K562 (cell line): ENCODE results near the gene ID2. TPM values are rescaled to one million over a fixed set of nuclear protein-coding genes. Genes with fewer than 3 reads are reported as not detected.

Source experiments
- ARHGAP35 ChIP-seq: fragments of 450-650 bp; IDR thresholded peaks from 2 replicates; pipeline ENCODE4 v1.6.1; 2018; ENCODE audit not compliant: partially characterized antibody
- ATF7 ChIP-seq: fragments of 450-650 bp; IDR thresholded peaks from 2 replicates; pipeline ENCODE4 v1.7.1; 2014; ENCODE audit warnings: mild to moderate bottlenecking, moderate library complexity
- CBX5 ChIP-seq: IDR thresholded peaks from 2 replicates; pipeline ENCODE4 v1.6.1; 2014; ENCODE audit warnings: low read depth, borderline replicate concordance
- CREM ChIP-seq: IDR thresholded peaks from 2 replicates; pipeline ENCODE4 v1.6.1; 2014; ENCODE audit warnings: antibody characterized with exemption, low read depth
- ETS1 ChIP-seq: conservative IDR thresholded peaks from 2 replicates; pipeline ENCODE4 v1.6.1; 2011; ENCODE audit warnings: low read depth, mild to moderate bottlenecking, low read length; ENCODE audit not compliant: control insufficient read depth
- ETV1 ChIP-seq: fragments of 450-650 bp; conservative IDR thresholded peaks from 2 replicates; pipeline ENCODE4 v1.6.1; 2016; ENCODE audit warnings: missing genetic modification characterization, control low read depth, low read depth, missing compliant biosample characterization
- FOXJ3 ChIP-seq: sonication (generic); formaldehyde crosslinking; IDR thresholded peaks from 2 replicates; pipeline ENCODE4 v1.4.0; 2020; ENCODE audit warnings: mild to moderate bottlenecking, missing genetic modification reagents
- FOXK1 ChIP-seq: sonication (generic); formaldehyde crosslinking; IDR thresholded peaks from 2 replicates; pipeline ENCODE4 v1.8.0; 2022; ENCODE audit warnings: missing genetic modification reagents, mild to moderate bottlenecking, borderline replicate concordance
- FOXP1 ChIP-seq: sonication (generic); formaldehyde crosslinking; IDR thresholded peaks from 2 replicates; pipeline ENCODE4 v1.8.0; 2022; ENCODE audit warnings: mild to moderate bottlenecking, missing genetic modification reagents
- GATAD2B ChIP-seq: fragments of 450-650 bp; IDR thresholded peaks from 2 replicates; pipeline ENCODE4 v1.6.1; 2017; ENCODE audit warnings: mild to moderate bottlenecking, borderline replicate concordance
- HMGN3 ChIP-seq: IDR thresholded peaks from 2 replicates; pipeline ENCODE4 v1.6.1; 2011; ENCODE audit warnings: borderline replicate concordance, low read depth, mild to moderate bottlenecking, mixed read lengths, low read length; ENCODE audit not compliant: insufficient read length; ENCODE audit errors: extremely low read depth
- KDM5B ChIP-seq: fragments of 200-600 bp; sonication (generic); IDR thresholded peaks from 2 replicates; pipeline ENCODE4 v1.6.1; 2012; ENCODE audit warnings: low read depth, mild to moderate bottlenecking, moderate library complexity, low read length, control low read depth, inconsistent platforms; ENCODE audit not compliant: insufficient replicate concordance
- LARP7 ChIP-seq: fragments of 450-650 bp; IDR thresholded peaks from 2 replicates; pipeline ENCODE4 v1.6.1; 2016
- MAFG ChIP-seq: fragments of 450-650 bp; conservative IDR thresholded peaks from 2 replicates; pipeline ENCODE4 v1.6.1; 2016; ENCODE audit warnings: missing genetic modification characterization, missing compliant biosample characterization
- NR4A1 ChIP-seq, 2 experiments: fragments of 250-450 bp in 1 of 2; fragments of 450-650 bp in 1 of 2; sonication (Bioruptor Pico) in 1 of 2; IDR thresholded peaks; 2 replicates each; pipeline versions ENCODE4 v1.4.0 to v1.6.1; 2016 to 2020; ENCODE audit warnings: mild to moderate bottlenecking in 2 of 2, missing compliant biosample characterization in 1 of 2, missing genetic modification characterization in 1 of 2, moderate library complexity in 1 of 2
- PTRF ChIP-seq: fragments of 450-650 bp; IDR thresholded peaks from 2 replicates; pipeline ENCODE4 v1.6.1; 2016; ENCODE audit warnings: mild to moderate bottlenecking, missing genetic modification characterization, missing compliant biosample characterization
- RBBP5 ChIP-seq: fragments of 200-600 bp; sonication (generic); IDR thresholded peaks from 2 replicates; pipeline ENCODE4 v1.6.1; 2012; ENCODE audit warnings: borderline replicate concordance, mild to moderate bottlenecking, low read length, control low read depth, inconsistent platforms; ENCODE audit not compliant: insufficient read depth, poor library complexity, severe bottlenecking
- SMAD4 ChIP-seq: fragments of 250-450 bp; sonication (Bioruptor Pico); conservative IDR thresholded peaks from 2 replicates; pipeline ENCODE4 v1.8.0; 2021; ENCODE audit warnings: inconsistent platforms, mild to moderate bottlenecking, moderate library complexity
- TBP ChIP-seq: optimal IDR thresholded peaks from 2 replicates; pipeline ENCODE3; 2011; ENCODE audit warnings: low read depth, low read length, improper control_type of control experiment
- ZSCAN32 ChIP-seq: fragments of 450-650 bp; formaldehyde crosslinking; IDR thresholded peaks from 2 replicates; pipeline ENCODE4 v1.4.0; 2020; ENCODE audit warnings: mild to moderate bottlenecking, moderate library complexity
- polyA plus RNA-seq, 8 experiments: library from polyadenylated mRNA; depleted of rRNA in 4 of 8; stranded (reverse) in 5 of 8; unstranded in 3 of 8; fragments of >200 nt; fragmentation: Nextera tagmentation in 2 of 8; fragmentation: Illumina TruSeq in 1 of 8; extraction: Ambion mirVana in 2 of 8; extraction: Trizol in 1 of 8; gene quantifications; 2 replicates each; pipeline versions ENCODE4 v1.2.1 to v1.2.3, GENCODE V29; 2011 to 2014; ENCODE audit warnings: inconsistent platforms in 1 of 8, missing spikeins in 1 of 8
- total RNA-seq, 7 experiments: library from RNA; depleted of rRNA in 6 of 7; stranded (reverse); fragments of >200 nt in 6 of 7; fragmentation: Illumina TruSeq in 2 of 7; extraction: Trizol in 2 of 7; gene quantifications; 2 replicates each; pipeline versions ENCODE4 v1.2.1 to v1.2.3, GENCODE V29; 2011 to 2021; ENCODE audit warnings: low replicate concordance in 1 of 7
- TF ChIP-seq, protein P1 (sequence below): fragments of 250-450 bp; sonication (Bioruptor Pico); IDR thresholded peaks from 2 replicates; pipeline ENCODE4 v1.5.0; 2022; ENCODE audit warnings: mild to moderate bottlenecking

ID2 gene
- total and polyA plus RNA-seq, 9 of the 15 experiments (the other 6 are each of a cell fraction or from before 2014, with no cell fraction given): 8.0 to 35.7 (median 16.6) TPM

GRCh38 chr2:8681786-8682692 lies at the start of gene ID2 (continued):
- TF ChIP-seq ARHGAP35 (no peak), CBX5 (no peak), FOXJ3 (no peak), MAFG (tag) (no peak), LARP7 (no peak), PTRF (tag) (no peak), GATAD2B (no peak), FOXK1 (CRISPR knock-in tag) (0 out of 2 replicates have a peak, but pooled peaks have one; percentile 71), ETS1 (0 out of 2 replicates have a peak, but pooled peaks have one; percentile 20), ETV1 (tag) (no peak), SMAD4 (CRISPR knock-in tag) (peak; percentile 30), KDM5B (peak; percentile 100), CREM (peak; percentile 46), RBBP5 (peak; percentile 73), ATF7 (peak; percentile 77), ZSCAN32 (CRISPR knock-in tag) (peak; percentile 70; the same call in 1 of the 2 replicates), TBP (peak; percentile 98), NR4A1 (CRISPR knock-in tag; IDR thresholded peaks at IDR 0.05) (0 out of 2 replicates have a peak, but pooled peaks have one; percentile 70), NR4A1 (tag; IDR thresholded peaks at IDR 0.05) (peak; percentile 38; the same call in 1 of the 2 replicates), HMGN3 (peak; percentile 69), FOXP1 (CRISPR knock-in tag) (no peak)
- TF ChIP-seq, protein P1, sequence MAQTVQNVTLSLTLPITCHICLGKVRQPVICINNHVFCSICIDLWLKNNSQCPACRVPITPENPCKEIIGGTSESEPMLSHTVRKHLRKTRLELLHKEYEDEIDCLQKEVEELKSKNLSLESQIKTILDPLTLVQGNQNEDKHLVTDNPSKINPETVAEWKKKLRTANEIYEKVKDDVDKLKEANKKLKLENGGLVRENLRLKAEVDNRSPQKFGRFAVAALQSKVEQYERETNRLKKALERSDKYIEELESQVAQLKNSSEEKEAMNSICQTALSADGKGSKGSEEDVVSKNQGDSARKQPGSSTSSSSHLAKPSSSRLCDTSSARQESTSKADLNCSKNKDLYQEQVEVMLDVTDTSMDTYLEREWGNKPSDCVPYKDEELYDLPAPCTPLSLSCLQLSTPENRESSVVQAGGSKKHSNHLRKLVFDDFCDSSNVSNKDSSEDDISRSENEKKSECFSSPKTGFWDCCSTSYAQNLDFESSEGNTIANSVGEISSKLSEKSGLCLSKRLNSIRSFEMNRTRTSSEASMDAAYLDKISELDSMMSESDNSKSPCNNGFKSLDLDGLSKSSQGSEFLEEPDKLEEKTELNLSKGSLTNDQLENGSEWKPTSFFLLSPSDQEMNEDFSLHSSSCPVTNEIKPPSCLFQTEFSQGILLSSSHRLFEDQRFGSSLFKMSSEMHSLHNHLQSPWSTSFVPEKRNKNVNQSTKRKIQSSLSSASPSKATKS (CRISPR knock-in tag): no peak
